GM12878 (cell line): ENCODE measurements around the gene VIPR1. TPM values are rescaled to one million over a fixed set of nuclear protein-coding genes. Genes with fewer than 3 reads are reported as not detected.

ENCODE experiments used
- ATAC-seq: fragments of 200-7000 bp; cut with Tn5 transposase; 3 replicates; pipeline ENCODE4 v1.9.1; 2020; ENCODE audit warnings: mild to moderate bottlenecking, moderate library complexity
- BruUV-seq: library from RNA; stranded (reverse); fragments of 400-500 nt; replicated peaks from 2 replicates; lab custom pipeline; 2021; lab: Mats Ljungman, UMichigan
- CTCF ChIA-PET: fragments of 300-600 bp; sonication (Branson Sonifier 250); formaldehyde crosslinking; extraction: SDS; loops from one replicate; lab custom pipeline; 2021; ENCODE audit warnings: inconsistent platforms; lab: Yijun Ruan, JAX
- POLR2A ChIA-PET: fragments of 350-600 bp; formaldehyde crosslinking; extraction: SDS; loops from one replicate; lab custom pipeline; 2021; ENCODE audit warnings: inconsistent platforms; lab: Charles Lee
- RAD21 ChIA-PET: fragments of 300-600 bp; sonication (Branson Sonifier 250); formaldehyde crosslinking; loops from one replicate; lab custom pipeline; 2023; ENCODE audit warnings: antibody characterized with exemption; ENCODE audit not compliant: unreplicated experiment; lab: Charles Lee
- SMC1A ChIA-PET: fragments of 300-600 bp; sonication (Branson Sonifier 250); formaldehyde crosslinking; loops from one replicate; lab custom pipeline; 2023; ENCODE audit not compliant: unreplicated experiment, uncharacterized antibody; lab: Charles Lee
- DNase-seq: peaks from one replicate; pipeline ENCODE4 v3.0.0-alpha.2; 2011; ENCODE audit warnings: low read depth, low spot score
- FAIRE-seq: peaks from 3 replicates; lab custom pipeline; 2011; peaks lifted over from hg19 to GRCh38; lab: Jason Lieb, UNC
- H2AFZ ChIP-seq: 2 replicates; pipeline ENCODE4 v1.6.0; 2011; ENCODE audit warnings: low read depth, low read length, control low read depth; ENCODE audit not compliant: control insufficient read depth
- H3K27ac ChIP-seq: 2 replicates; pipeline ENCODE4 v1.5.1; 2011; ENCODE audit warnings: control low read depth; ENCODE audit not compliant: control insufficient read depth, insufficient read depth
- H3K27me3 ChIP-seq, 2 experiments: replicated peaks in 1 of 2; 2 replicates each; pipeline versions ENCODE4 v1.6.0 to v1.6.1; 2011; ENCODE audit warnings: low read length in 1 of 2; ENCODE audit not compliant: control insufficient read depth in 2 of 2, insufficient read depth in 2 of 2
- H3K36me3 ChIP-seq, 2 experiments: 2 replicates each; pipeline ENCODE4 v1.5.1; 2011; ENCODE audit warnings: low read length in 1 of 2; ENCODE audit not compliant: control insufficient read depth in 2 of 2, insufficient read depth in 2 of 2
- H3K4me1 ChIP-seq: 2 replicates; pipeline ENCODE4 v1.6.1; 2011; ENCODE audit warnings: mild to moderate bottlenecking, low read length, moderate library complexity, mixed read lengths; ENCODE audit not compliant: control insufficient read depth, insufficient read depth
- H3K4me2 ChIP-seq: 2 replicates; pipeline ENCODE4 v1.6.0; 2011; ENCODE audit warnings: control low read depth; ENCODE audit not compliant: control insufficient read depth, insufficient read depth
- H3K4me3 ChIP-seq: fragments of 200-600 bp; sonication (generic); 2 replicates; pipeline ENCODE4 v1.5.1; 2016
- H3K79me2 ChIP-seq: 2 replicates; pipeline ENCODE4 v1.6.0; 2011; ENCODE audit warnings: low read length; ENCODE audit not compliant: control insufficient read depth, insufficient read depth
- H3K9ac ChIP-seq: 2 replicates; pipeline ENCODE4 v1.8.0; 2011; ENCODE audit warnings: low read length, control low read depth, mixed read lengths; ENCODE audit not compliant: control insufficient read depth, insufficient read depth
- H3K9me3 ChIP-seq: replicated peaks from 3 replicates; pipeline ENCODE4 v1.5.1; 2011; ENCODE audit warnings: mild to moderate bottlenecking, low read length; ENCODE audit not compliant: control insufficient read depth, insufficient read depth
- H4K20me1 ChIP-seq: 2 replicates; pipeline ENCODE4 v1.6.0; 2011; ENCODE audit not compliant: control insufficient read depth, insufficient read depth
- WGBS: methylation state at CpG from one replicate; pipeline ENCODE4 v1.1.6; 2016; ENCODE audit warnings: low lambda C conversion rate; ENCODE audit not compliant: insufficient replicate concordance, insufficient coverage; ENCODE audit errors: missing lambda C conversion rate; 5-methylcytosine and 5-hydroxymethylcytosine counted together
- in situ Hi-C: fragments of 300-500 bp; cut with MboI; formaldehyde crosslinking; loops from 9 replicates; pipeline ENCODE4 v1.14.3; 2018; ENCODE audit warnings: mixed read lengths
- intact Hi-C: fragments of 100-400 bp; cut with micrococcal nuclease; formaldehyde crosslinking; loops from one replicate; pipeline ENCODE4 v1.14.2; 2022; ENCODE audit not compliant: unreplicated experiment
- polyA plus RNA-seq, 11 experiments: library from polyadenylated mRNA; depleted of rRNA in 4 of 11; unstranded in 6 of 11; stranded (reverse) in 5 of 11; fragments of >200 nt; fragmentation: Nextera tagmentation in 4 of 11; fragmentation: Illumina TruSeq in 1 of 11; extraction: Ambion mirVana in 4 of 11; extraction: Trizol in 1 of 11; gene quantifications; 1 replicate in 1 of 11; 2 replicates in 10 of 11; pipeline versions ENCODE4 v1.2.1 to v1.2.3, GENCODE V29; 2011 to 2016; ENCODE audit warnings: inconsistent platforms in 2 of 11, missing spikeins in 2 of 11, low read depth in 1 of 11
- total RNA-seq, 4 experiments: library from RNA; depleted of rRNA in 3 of 4; stranded (reverse); fragments of >200 nt in 3 of 4; fragmentation: Illumina TruSeq in 1 of 4; extraction: Trizol in 1 of 4; gene quantifications; 2 replicates each; pipeline versions ENCODE4 v1.2.1 to v1.2.3, GENCODE V29; 2013 to 2021
- TF ChIP-seq, protein P1 (sequence below): fragments of 450-650 bp; formaldehyde crosslinking; IDR thresholded peaks from 2 replicates; pipeline ENCODE4 v1.4.0; 2020; ENCODE audit warnings: mild to moderate bottlenecking, moderate library complexity

VIPR1 gene
- total and polyA plus RNA-seq, 10 of the 15 experiments (the other 5 are each of a cell fraction or from before 2014, with no cell fraction given), result 0.03 to 0.28 (median 0.12) TPM; not detected in 6

DNA sequence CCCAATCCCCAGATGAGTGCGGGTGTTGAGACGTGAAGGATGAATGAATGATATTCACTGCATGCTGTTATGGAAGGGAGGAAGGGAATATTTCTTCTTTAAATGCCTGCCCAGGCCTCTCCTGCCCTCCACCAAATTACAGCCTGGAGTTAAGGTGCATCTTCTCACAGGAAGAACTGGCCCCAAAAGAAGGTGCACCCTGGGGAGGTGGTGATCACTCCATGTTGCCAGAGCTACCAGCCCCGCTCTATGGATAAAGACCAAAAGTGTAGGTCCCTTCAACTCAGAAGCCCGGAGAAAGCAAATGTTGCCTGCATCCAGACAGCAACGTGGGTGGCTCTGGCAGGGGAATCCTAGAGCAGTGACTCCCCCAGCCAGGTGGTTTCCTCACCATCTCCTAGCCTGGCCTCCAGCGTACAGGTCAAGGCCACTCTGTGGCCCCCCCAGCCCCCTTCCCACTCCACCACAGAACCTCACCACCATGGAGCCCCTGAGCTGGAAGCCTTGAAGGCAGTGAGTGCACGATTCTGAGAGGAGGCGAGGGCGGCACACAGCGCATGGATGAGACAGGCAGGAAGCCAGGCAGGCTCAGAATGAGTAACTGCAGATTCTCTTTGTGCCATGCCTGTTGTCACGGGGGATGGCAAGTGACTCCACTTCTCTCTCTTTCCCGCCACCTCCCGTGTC lies 3.5 kb upstream of the VIPR1 start:
- no TSS peak for BruUV-seq
- Histone ChIP-seq H3K9ac (no peak overlapping the region), H3K4me1 (peaks cover 6% of the 10 kb centered on the region; the same call in 1 of the 2 replicates), H3K4me3 (no peak overlapping the region), H3K27me3 (peaks cover 6 to 13% of the 10 kb centered on the region in 2 experiments), H3K79me2 (no peaks in the 10 kb centered on the region), H3K27ac (no peak overlapping the region), H4K20me1 (no peaks in the 10 kb centered on the region), H3K4me2 (no peak overlapping the region; the same call in 1 of the 2 replicates), H2AFZ (no peak overlapping the region), H3K36me3 (no peaks in the 10 kb centered on the region), H3K9me3 (no peaks in the 10 kb centered on the region)
- FAIRE-seq (no peak), ATAC-seq (no peak), DNase-seq (no peak)
- ChIA-PET POLR2A (no interaction called here), RAD21 (no interaction called here), CTCF (interaction anchor here (1.1 kb wide), 1 partner anchor 283 kb away, joined by 3 read pairs; no protein-coding TSS in a partner anchor), SMC1A (interaction anchor here (0.6 kb wide), 1 partner anchor 308 kb away, joined by 3 read pairs; no protein-coding TSS in a partner anchor)
- TF ChIP-seq, protein P1, sequence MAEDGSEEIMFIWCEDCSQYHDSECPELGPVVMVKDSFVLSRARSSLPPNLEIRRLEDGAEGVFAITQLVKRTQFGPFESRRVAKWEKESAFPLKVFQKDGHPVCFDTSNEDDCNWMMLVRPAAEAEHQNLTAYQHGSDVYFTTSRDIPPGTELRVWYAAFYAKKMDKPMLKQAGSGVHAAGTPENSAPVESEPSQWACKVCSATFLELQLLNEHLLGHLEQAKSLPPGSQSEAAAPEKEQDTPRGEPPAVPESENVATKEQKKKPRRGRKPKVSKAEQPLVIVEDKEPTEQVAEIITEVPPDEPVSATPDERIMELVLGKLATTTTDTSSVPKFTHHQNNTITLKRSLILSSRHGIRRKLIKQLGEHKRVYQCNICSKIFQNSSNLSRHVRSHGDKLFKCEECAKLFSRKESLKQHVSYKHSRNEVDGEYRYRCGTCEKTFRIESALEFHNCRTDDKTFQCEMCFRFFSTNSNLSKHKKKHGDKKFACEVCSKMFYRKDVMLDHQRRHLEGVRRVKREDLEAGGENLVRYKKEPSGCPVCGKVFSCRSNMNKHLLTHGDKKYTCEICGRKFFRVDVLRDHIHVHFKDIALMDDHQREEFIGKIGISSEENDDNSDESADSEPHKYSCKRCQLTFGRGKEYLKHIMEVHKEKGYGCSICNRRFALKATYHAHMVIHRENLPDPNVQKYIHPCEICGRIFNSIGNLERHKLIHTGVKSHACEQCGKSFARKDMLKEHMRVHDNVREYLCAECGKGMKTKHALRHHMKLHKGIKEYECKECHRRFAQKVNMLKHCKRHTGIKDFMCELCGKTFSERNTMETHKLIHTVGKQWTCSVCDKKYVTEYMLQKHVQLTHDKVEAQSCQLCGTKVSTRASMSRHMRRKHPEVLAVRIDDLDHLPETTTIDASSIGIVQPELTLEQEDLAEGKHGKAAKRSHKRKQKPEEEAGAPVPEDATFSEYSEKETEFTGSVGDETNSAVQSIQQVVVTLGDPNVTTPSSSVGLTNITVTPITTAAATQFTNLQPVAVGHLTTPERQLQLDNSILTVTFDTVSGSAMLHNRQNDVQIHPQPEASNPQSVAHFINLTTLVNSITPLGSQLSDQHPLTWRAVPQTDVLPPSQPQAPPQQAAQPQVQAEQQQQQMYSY (CRISPR knock-in tag), result no peak
- in situ Hi-C loops, result no loop called here
- intact Hi-C loops, result no loop called here
- WGBS, result 29% methylated on average over 13 of the region's 13 CpGs
